KOPT-K1 (cell line): Measurements from ENCODE around the gene LIN54.
"Not testable (repeated sequence)": the region's sequence is repeated elsewhere in the genome, so short reads cannot be mapped to it uniquely, and the experiment has no call there.

Experiments used
- H3K27ac ChIP-seq: fragments of 200-600 bp; sonication (generic); 2 replicates; pipeline ENCODE4 v1.5.1; 2016; ENCODE audit warnings: antibody characterized with exemption, mild to moderate bottlenecking, low read depth, low read length; ENCODE audit not compliant: poor library complexity, severe bottlenecking
- H3K36me3 ChIP-seq: fragments of 200-600 bp; sonication (generic); 2 replicates; pipeline ENCODE4 v1.5.1; 2017; ENCODE audit warnings: antibody characterized with exemption, mild to moderate bottlenecking, low read length, moderate library complexity; ENCODE audit not compliant: insufficient read depth
- H3K9me3 ChIP-seq: fragments of 200-600 bp; sonication (generic); 2 replicates; pipeline ENCODE4 v1.5.1; 2017; ENCODE audit warnings: antibody characterized with exemption, low read length, mild to moderate bottlenecking; ENCODE audit not compliant: insufficient read depth, poor library complexity, severe bottlenecking

LIN54 gene

GRCh38 chr4:82989575-82990429, 20.8 kb downstream of the LIN54 start:
- Histone ChIP-seq H3K9me3 (no peaks in the 10 kb centered on the region), H3K36me3 (peaks cover 5% of the 10 kb centered on the region; the same call in 1 of the 2 replicates), H3K27ac (peak overlapping the region; percentile 52)

- Histone ChIP-seq H3K9me3 (no peaks in the 10 kb centered on the region), H3K27ac (no peak overlapping the region), H3K36me3 (peaks cover 13% of the 10 kb centered on the region)
Observed at GRCh38 chr4:82988323-82988832, 22.2 kb downstream of the LIN54 start.

GRCh38 chr4:82987519-82987918, 23.1 kb downstream of the LIN54 start:
- peaks cover 22% of the 10 kb centered on the region for H3K36me3 ChIP-seq
- H3K9me3 ChIP-seq, H3K27ac ChIP-seq: not testable (repeated sequence)

DNA sequence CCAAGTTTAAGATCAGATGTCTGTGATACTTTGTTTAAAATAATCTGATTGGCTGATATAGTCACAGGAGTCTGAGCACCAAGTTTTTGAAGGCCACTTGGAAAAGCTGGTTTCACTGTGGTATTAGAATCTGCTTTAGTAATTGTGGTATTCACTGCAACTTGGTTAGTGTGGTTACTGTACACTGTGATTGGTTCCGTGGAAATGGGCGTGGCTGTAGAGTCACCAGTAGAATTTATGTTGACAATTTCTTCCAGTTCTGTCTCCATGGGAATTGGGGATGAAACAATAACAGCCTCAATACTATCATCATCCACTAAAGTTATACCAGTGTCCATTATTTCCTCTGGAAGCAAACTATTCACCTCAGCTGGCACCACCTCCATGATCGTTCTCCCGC, 26.2 kb downstream of the LIN54 start:
- Histone ChIP-seq H3K36me3 (peaks cover 51% of the 10 kb centered on the region), H3K27ac (no peak overlapping the region), H3K9me3 (no peaks in the 10 kb centered on the region)

DNA sequence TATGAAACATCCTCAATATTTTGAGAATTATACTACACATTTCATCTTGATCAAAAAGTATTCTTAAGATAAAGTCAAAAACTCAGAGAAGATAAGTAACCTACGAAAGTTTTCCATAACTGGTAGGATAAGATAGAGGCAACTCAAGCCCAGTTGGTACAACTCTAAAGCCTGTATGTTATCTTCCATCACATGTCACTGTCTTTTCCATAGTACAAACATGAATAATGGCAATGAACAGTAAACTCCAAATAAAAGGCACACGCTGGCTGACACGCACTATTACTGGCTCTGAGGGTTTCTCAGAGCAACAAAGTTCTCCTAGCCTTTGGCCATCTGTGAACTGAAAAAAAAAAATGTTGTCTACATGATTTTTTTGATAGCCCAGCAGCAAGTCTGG, 27.2 kb downstream of the LIN54 start:
- Histone ChIP-seq H3K9me3 (no peaks in the 10 kb centered on the region), H3K36me3 (peaks cover 58% of the 10 kb centered on the region), H3K27ac (no peak overlapping the region)

GRCh38 chr4:82981138-82981537, 29.5 kb downstream of the LIN54 start:
- Histone ChIP-seq H3K27ac (no peak overlapping the region), H3K36me3 (peaks cover 81% of the 10 kb centered on the region), H3K9me3 (no peaks in the 10 kb centered on the region)

- H3K9me3 ChIP-seq: no peaks in the 10 kb centered on the region
- no peak overlapping the region for H3K27ac ChIP-seq
- H3K36me3 ChIP-seq: peaks cover 93% of the 10 kb centered on the region
Observed at GRCh38 chr4:82975792-82976191, 34.8 kb downstream of the LIN54 start.

- Histone ChIP-seq H3K9me3 (no peaks in the 10 kb centered on the region), H3K36me3 (peaks cover 95% of the 10 kb centered on the region), H3K27ac (no peak overlapping the region)
Observed at GRCh38 chr4:82969414-82969813, 41.2 kb downstream of the LIN54 start.

DNA sequence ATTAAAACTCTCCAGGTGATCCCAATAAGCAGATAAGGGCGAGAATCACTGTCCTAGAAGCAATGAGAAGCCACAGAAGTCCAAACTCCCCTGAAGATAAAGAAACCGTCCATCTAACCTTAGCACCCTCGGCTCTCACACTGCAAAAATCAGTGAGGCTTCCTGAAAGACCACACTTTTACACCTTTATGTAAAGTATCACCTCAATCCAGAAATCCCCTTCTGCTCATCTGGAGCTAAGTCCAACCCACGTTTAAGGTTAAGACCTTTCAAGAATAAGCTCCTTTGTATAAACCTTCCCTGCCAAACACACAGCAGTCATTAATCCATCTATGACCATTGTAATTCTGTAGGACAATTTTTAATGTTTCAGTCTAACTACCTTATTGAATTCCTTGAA, 41.7 kb downstream of the LIN54 start:
- no peak overlapping the region for H3K27ac ChIP-seq

DNA sequence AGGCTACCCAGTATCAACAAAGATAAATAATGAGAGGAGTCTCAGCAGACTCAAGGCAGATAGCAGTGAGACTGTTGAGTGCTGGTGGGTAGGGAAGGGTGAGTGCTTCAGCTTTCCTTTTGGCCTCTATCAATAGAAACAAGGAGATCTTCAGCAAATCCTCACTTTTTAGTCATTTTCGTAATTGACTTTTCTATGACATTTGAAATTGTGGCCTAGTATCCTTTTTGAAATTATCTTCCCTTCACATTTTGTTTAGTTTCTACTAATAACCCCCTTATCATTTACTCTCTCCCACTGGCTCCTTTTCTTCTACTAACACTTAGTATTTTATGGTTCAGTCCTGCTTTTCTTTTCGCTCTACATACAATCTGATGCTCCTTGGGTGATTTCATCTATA, 44.9 kb downstream of the LIN54 start:
- Histone ChIP-seq H3K9me3 (no peaks in the 10 kb centered on the region), H3K27ac (no peak overlapping the region), H3K36me3 (peaks cover 93% of the 10 kb centered on the region)

More for the DNA sequence above, 41.7 kb downstream of the LIN54 start:
- peaks cover 95% of the 10 kb centered on the region for H3K36me3 ChIP-seq
- no peaks in the 10 kb centered on the region for H3K9me3 ChIP-seq

GRCh38 chr4:82957045-82957444, 53.6 kb downstream of the LIN54 start:
- Histone ChIP-seq H3K36me3 (peaks cover 80% of the 10 kb centered on the region), H3K27ac (no peak overlapping the region), H3K9me3 (no peaks in the 10 kb centered on the region)

- Histone ChIP-seq H3K9me3 (no peaks in the 10 kb centered on the region), H3K36me3 (peaks cover 77% of the 10 kb centered on the region), H3K27ac (no peak overlapping the region)
Observed at GRCh38 chr4:82954212-82954611, 56.4 kb downstream of the LIN54 start.

DNA sequence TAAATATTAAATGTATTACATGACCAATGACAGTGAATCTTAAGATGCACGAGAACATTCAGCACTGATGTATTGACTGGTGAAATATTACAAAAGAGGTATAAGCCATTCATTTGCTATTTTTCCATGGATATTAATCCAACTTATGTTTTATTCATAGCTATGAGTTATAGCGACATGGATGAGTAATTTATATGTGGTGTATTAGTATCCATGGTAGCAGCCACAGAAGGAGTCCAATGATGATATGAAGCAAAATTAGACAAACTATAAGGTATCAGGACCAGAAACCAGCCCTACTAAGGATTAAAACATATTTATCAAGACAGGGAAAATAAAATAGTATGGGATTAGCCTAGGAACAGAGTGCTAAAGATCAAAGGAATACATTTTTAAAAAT, 59.4 kb downstream of the LIN54 start:
- Histone ChIP-seq H3K36me3 (peaks cover 72% of the 10 kb centered on the region), H3K27ac (no peak overlapping the region), H3K9me3 (no peaks in the 10 kb centered on the region)

DNA sequence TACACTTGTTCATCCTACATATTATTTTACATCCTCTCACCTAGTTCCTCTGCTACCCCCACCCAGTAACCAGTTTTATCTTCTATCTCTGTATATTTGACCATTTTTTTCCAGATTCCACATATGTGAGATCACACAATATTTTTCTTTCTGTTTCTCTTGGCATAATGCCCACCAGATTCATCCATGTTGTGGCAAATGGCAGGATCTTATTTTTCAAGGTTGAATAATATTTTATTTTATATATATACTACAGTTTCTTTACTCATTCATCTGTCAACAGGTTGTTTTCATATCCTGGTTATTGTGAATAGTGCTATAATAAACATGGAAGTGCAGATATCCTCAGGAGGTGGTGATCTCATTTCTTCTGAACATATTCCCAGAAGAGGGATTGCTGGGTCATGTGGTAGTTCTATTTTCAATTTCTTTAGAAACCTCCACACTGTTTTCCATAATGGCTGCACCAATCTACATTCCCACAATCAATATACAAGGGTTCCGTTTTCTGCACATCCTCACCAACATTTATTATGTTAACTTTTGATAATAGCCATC, 61.9 kb downstream of the LIN54 start:
- H3K36me3 ChIP-seq: peaks cover 78% of the 10 kb centered on the region
- no peak overlapping the region for H3K27ac ChIP-seq
- H3K9me3 ChIP-seq: no peaks in the 10 kb centered on the region

DNA sequence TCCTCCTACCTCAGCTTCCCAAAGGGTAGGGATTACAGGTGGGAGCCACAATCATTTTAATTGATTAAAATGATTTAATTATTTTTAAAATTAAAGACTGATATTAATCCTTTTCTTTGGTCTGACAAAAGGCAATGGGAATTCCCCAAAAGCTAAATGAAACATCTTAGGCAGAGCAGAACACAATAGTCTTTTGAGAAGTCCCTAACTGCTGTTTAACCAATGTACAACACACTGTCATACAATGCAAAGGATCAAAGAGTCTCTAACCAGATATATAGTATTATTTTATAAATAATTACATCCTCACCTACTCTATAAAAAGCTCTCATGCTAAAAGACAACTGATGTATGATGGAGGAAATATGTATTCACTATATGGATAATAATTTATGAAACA, 63.1 kb downstream of the LIN54 start:
- Histone ChIP-seq H3K27ac (no peak overlapping the region), H3K36me3 (peaks cover 78% of the 10 kb centered on the region), H3K9me3 (no peaks in the 10 kb centered on the region)

DNA sequence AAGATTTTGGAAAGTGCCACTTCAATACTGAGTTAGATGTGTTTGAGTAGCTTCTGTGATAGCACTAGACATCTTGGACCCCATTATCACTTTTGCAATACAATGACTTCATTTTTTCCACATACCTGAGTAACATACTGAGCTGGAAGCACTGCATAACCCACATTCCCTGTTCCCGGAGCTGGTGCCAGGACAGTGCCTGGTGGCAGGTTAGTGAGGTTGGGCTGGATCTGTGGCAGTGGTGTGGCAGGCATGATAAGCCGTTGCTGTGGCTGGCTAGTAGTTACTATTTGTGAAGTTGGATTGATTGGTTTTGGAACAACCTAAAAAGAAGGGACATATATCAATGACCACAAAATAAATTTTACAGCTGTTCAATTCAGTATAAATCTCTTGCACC, 71.2 kb downstream of the LIN54 start:
- Histone ChIP-seq H3K9me3 (no peaks in the 10 kb centered on the region), H3K36me3 (peaks cover 97% of the 10 kb centered on the region)

More for the DNA sequence above, 71.2 kb downstream of the LIN54 start:
- no peak overlapping the region for H3K27ac ChIP-seq
